ENCODE results near the gene SLC6A13.

The SLC6A13 gene

DNA sequence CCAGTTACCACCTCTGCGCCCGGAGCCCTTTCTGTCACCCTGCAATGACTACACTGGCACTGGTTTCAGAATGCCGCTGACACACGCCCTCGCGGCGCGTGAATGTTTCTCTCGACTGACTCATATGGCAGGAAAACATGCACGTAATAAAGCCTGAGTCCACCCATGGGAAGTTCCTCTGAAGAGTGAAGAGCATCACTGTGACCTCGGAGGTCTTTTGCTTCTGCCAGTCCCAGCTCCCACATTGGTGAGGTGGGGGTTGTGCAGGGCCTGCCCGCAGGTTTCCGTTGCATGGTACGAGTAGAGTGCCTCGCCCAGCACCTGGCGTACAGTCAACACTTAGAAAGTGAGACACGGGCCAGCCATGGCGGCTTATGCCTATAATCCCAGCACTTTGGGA is 37.6 kb downstream of the SLC6A13 start:
- Histone ChIP-seq H3K9me3 (ENCODE audit: severe bottlenecking) (no peaks in the 10 kb centered on the region), H3K27me3 (ENCODE audit: insufficient read depth, low read depth, severe bottlenecking) (no peaks in the 10 kb centered on the region), H3K36me3 (no peaks in the 10 kb centered on the region), H3K4me3 (ENCODE audit: low read depth, low read length) (no peak overlapping the region), H3K27ac (no peak overlapping the region)
- DNase-seq, result no peak
- TF ChIP-seq CTCF (IDR thresholded peaks at IDR 0.05; ENCODE audit: low read depth, low read length), result no peak

GRCh38 chr12:224330-224729 is 38.3 kb downstream of the SLC6A13 start:
- Histone ChIP-seq H3K4me3 (ENCODE audit: low read depth, low read length) (no peak overlapping the region), H3K36me3 (no peaks in the 10 kb centered on the region), H3K9me3 (ENCODE audit: severe bottlenecking) (no peaks in the 10 kb centered on the region), H3K27me3 (ENCODE audit: insufficient read depth, low read depth, severe bottlenecking) (no peaks in the 10 kb centered on the region), H3K27ac (no peak overlapping the region)
- no peak for DNase-seq
- no peak for TF ChIP-seq CTCF (IDR thresholded peaks at IDR 0.05; ENCODE audit: low read depth, low read length)

GRCh38 chr12:223841-224240 is 38.8 kb downstream of the SLC6A13 start:
- no peak overlapping the region for H3K4me3 ChIP-seq (ENCODE audit: low read depth, low read length)
- no peak for DNase-seq
- TF ChIP-seq CTCF (IDR thresholded peaks at IDR 0.05; ENCODE audit: low read depth, low read length), result no peak
- H3K27me3 ChIP-seq (ENCODE audit: insufficient read depth, low read depth, severe bottlenecking), result no peaks in the 10 kb centered on the region
- no peaks in the 10 kb centered on the region for H3K36me3 ChIP-seq
- no peak overlapping the region for H3K27ac ChIP-seq
- no peaks in the 10 kb centered on the region for H3K9me3 ChIP-seq (ENCODE audit: severe bottlenecking)

- no peaks in the 10 kb centered on the region for H3K27me3 ChIP-seq (ENCODE audit: insufficient read depth, low read depth, severe bottlenecking)
- no peak for TF ChIP-seq CTCF (IDR thresholded peaks at IDR 0.05; ENCODE audit: low read depth, low read length)
- DNase-seq, result no peak
These were observed 40.9 kb downstream of the SLC6A13 start for GRCh38 chr12:221736-222135.

GRCh38 chr12:220946-221550 is 41.6 kb downstream of the SLC6A13 start:
- Histone ChIP-seq H3K4me3 (ENCODE audit: low read depth, low read length) (no peak overlapping the region), H3K9me3 (ENCODE audit: severe bottlenecking) (no peaks in the 10 kb centered on the region), H3K27ac (no peak overlapping the region), H3K27me3 (ENCODE audit: insufficient read depth, low read depth, severe bottlenecking) (no peaks in the 10 kb centered on the region), H3K36me3 (no peaks in the 10 kb centered on the region)
- TF ChIP-seq CTCF (IDR thresholded peaks at IDR 0.05; ENCODE audit: low read depth, low read length), result no peak
- DNase-seq, result no peak

More at GRCh38 chr12:221736-222135, 40.9 kb downstream of the SLC6A13 start:
- Histone ChIP-seq H3K9me3 (ENCODE audit: severe bottlenecking) (no peaks in the 10 kb centered on the region), H3K27ac (no peak overlapping the region), H3K4me3 (ENCODE audit: low read depth, low read length) (no peak overlapping the region), H3K36me3 (no peaks in the 10 kb centered on the region)

- no peak for DNase-seq
- H3K36me3 ChIP-seq, result no peaks in the 10 kb centered on the region
- no peak overlapping the region for H3K4me3 ChIP-seq (ENCODE audit: low read depth, low read length)
- no peaks in the 10 kb centered on the region for H3K9me3 ChIP-seq (ENCODE audit: severe bottlenecking)
- no peaks in the 10 kb centered on the region for H3K27me3 ChIP-seq (ENCODE audit: insufficient read depth, low read depth, severe bottlenecking)
- no peak overlapping the region; the same call in 1 of the 2 replicates for H3K27ac ChIP-seq
- no peak for TF ChIP-seq CTCF (IDR thresholded peaks at IDR 0.05; ENCODE audit: low read depth, low read length)
These were observed 42.1 kb downstream of the SLC6A13 start for GRCh38 chr12:220491-220890.

Measured in WERI-Rb-1 (cell line).